OCI-LY1 (cell line): Measurements from ENCODE around the gene LRRC72.

ENCODE experiments used
- EZH2 ChIP-seq: fragments of 200-600 bp; sonication (generic), shearing (Covaris generic); IDR thresholded peaks from 2 replicates; pipeline ENCODE4 v1.8.0; 2017; ENCODE audit warnings: borderline replicate concordance, mixed run types, mild to moderate bottlenecking, antibody characterized with exemption, low read length, moderate library complexity, mixed read lengths
- TF ChIP-seq, protein P1 (sequence below): fragments of 200-600 bp; sonication (generic), shearing (Covaris generic); IDR thresholded peaks from 2 replicates; pipeline ENCODE4 v1.5.1; 2017; ENCODE audit warnings: mild to moderate bottlenecking, antibody characterized with exemption, low read length, moderate library complexity, mixed read lengths

GRCh38 chr7:16585540-16585939, 58.9 kb downstream of the LRRC72 start:
- TF ChIP-seq, protein P1, sequence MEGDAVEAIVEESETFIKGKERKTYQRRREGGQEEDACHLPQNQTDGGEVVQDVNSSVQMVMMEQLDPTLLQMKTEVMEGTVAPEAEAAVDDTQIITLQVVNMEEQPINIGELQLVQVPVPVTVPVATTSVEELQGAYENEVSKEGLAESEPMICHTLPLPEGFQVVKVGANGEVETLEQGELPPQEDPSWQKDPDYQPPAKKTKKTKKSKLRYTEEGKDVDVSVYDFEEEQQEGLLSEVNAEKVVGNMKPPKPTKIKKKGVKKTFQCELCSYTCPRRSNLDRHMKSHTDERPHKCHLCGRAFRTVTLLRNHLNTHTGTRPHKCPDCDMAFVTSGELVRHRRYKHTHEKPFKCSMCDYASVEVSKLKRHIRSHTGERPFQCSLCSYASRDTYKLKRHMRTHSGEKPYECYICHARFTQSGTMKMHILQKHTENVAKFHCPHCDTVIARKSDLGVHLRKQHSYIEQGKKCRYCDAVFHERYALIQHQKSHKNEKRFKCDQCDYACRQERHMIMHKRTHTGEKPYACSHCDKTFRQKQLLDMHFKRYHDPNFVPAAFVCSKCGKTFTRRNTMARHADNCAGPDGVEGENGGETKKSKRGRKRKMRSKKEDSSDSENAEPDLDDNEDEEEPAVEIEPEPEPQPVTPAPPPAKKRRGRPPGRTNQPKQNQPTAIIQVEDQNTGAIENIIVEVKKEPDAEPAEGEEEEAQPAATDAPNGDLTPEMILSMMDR, result no peak
- TF ChIP-seq EZH2, result no peak
